Measurements from ENCODE around the gene ITIH1.
"Not testable (repeated sequence)": the region's sequence is repeated elsewhere in the genome, so short reads cannot be mapped to it uniquely, and the experiment has no call there.

Gene ITIH1, protein sequence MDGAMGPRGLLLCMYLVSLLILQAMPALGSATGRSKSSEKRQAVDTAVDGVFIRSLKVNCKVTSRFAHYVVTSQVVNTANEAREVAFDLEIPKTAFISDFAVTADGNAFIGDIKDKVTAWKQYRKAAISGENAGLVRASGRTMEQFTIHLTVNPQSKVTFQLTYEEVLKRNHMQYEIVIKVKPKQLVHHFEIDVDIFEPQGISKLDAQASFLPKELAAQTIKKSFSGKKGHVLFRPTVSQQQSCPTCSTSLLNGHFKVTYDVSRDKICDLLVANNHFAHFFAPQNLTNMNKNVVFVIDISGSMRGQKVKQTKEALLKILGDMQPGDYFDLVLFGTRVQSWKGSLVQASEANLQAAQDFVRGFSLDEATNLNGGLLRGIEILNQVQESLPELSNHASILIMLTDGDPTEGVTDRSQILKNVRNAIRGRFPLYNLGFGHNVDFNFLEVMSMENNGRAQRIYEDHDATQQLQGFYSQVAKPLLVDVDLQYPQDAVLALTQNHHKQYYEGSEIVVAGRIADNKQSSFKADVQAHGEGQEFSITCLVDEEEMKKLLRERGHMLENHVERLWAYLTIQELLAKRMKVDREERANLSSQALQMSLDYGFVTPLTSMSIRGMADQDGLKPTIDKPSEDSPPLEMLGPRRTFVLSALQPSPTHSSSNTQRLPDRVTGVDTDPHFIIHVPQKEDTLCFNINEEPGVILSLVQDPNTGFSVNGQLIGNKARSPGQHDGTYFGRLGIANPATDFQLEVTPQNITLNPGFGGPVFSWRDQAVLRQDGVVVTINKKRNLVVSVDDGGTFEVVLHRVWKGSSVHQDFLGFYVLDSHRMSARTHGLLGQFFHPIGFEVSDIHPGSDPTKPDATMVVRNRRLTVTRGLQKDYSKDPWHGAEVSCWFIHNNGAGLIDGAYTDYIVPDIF

DNA sequence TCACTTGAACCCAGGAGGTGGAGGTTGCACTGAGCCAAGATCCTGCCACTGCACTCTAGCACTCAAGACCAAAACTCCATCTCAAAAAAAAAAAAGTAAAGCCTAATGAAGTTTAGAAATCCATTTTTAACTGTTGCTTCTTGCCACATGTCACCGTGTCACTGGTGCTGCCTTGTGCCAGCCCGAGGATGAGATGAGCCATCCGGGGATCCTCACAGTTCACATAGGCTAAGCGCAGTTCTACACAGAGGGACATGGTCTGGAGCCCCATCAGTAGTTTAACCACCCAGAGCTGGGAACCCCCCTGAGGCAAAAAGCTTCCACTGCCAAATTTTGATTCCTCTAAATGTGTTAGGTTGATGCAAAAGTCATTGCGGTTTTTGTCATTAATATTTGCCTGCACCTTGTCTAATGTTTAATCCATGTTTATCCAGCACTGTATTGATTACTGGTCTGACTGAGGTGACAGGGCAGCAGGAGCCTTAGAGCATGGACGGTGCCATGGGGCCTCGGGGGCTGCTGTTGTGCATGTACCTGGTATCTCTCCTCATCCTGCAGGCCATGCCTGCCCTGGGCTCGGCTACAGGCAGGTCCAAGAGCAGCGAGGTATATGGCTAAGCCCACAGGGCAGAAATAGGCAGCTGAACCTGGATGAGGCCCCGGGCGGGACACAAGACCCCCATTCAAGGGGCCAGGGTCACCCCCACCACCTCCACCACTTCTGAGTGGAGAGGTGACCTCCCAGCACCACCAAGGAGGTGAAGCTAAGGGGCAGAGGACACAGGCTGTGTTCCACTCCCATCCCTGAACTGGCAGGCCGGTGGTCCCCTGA lies at the start of gene ITIH1:
Gene ITIH1, plus strand, starts transcription at position 473 of the 832 bp plus-strand sequence. Its CDS starts 17 bp downstream, at position 490.
- no peak for DNase-seq (ENCODE audit: low spot score)

GRCh38 chr3:52728753-52729152 lies 48.6 kb upstream of the ITIH1 start:
- not testable (repeated sequence) for DNase-seq (ENCODE audit: low spot score)

DNA sequence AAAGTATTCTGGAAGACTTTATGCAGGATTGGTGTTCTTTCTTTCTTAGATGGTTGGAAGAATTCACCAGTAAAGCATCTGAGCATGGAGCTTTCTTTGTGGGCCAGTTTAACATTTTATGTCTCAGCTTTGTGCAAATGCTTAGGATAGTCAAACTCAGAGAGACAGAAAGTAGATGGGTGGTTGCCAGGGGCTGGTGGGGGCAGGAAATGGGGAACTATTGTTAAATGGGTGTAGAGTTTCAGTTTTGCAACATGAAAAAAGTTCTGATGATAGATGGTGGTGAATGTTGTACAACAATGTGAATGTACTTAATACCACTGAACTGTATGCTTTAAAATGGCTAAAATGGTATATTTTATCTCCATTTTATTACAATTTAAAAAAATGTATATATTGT lies 46.7 kb upstream of the ITIH1 start:
- no peak for DNase-seq (ENCODE audit: low spot score)

DNA sequence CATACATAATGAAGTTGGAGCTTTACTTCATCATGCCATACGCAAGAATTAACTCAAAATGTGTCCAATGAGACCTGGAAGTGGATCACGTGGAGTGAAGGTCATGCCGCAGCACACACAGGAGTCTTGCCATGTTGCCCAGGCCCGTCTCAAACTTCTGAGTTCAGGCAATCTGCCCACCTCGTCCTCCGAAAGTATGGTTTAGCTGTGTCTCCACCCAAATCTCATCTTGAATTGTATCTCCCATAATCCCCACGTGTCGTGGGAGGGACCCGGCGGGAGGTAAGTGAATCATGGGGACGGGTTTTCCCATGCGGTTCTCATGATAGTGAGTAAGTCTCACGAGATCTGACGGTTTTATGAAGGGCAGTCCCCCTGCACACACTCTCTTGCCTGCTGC lies 45.8 kb upstream of the ITIH1 start:
- DNase-seq (ENCODE audit: low spot score) = no peak

DNA sequence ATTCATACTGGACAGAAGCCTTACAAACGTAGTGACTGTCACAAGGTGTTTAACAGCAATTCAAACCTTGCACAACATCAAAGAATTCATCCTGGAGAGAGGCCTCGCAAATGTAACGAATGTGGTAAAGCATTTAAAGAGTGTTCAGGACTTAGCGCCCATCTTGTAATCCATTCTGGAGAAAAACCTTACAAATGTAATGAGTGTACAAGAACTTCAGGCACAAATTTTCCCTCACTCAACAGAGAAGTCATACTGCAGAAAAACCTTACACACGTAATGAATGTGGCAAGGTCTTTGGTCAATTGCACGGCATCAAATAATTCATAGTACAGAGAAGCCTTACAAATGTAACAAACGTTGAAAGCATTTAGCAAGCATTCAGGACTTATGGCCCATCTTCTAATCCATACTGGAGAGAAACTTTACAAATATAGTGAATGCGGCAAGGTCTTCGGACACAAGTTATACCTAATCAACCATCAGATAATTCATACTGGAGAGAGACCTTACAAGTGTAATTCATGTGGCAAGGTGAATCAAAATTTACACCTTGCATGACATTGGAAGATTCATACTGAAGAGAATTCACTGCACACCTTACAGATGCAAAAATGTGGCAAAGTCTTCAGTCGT lies 44.0 kb upstream of the ITIH1 start:
- no peak for DNase-seq (ENCODE audit: low spot score)

- DNase-seq (ENCODE audit: low spot score) = no peak
These were observed 37.7 kb upstream of the ITIH1 start for GRCh38 chr3:52739730-52740129.

GRCh38 chr3:52742418-52743041 lies 34.9 kb upstream of the ITIH1 start:
- DNase-seq (ENCODE audit: low spot score) = peak; percentile 55

DNA sequence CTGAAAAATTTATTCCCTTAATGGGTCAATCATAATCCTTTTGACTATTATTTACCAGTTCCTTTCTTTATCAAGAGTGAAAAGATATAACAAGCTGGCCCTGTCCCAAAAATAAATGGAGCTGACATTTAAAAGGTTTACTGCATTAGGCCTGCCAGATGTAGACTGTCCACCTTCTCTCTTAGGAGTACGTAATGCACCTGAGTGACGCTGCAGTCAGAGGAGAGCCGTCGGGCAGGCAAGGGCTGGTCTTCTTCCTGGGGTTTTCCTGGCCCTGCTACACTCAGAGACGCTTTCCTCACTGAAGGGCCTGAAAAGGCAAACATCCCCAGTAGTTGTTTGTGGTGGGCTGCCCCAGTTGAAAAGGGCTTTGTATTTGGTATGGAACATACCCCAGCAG lies 34.2 kb upstream of the ITIH1 start:
- DNase-seq (ENCODE audit: low spot score) = no peak

GRCh38 chr3:52743721-52744120 lies 33.7 kb upstream of the ITIH1 start:
- DNase-seq (ENCODE audit: low spot score) = no peak

- DNase-seq (ENCODE audit: low spot score) = no peak
These were observed 25.2 kb upstream of the ITIH1 start for GRCh38 chr3:52752045-52752660.

- DNase-seq (ENCODE audit: low spot score) = peak; percentile 40
These were observed 23.0 kb upstream of the ITIH1 start for GRCh38 chr3:52754373-52754772.

DNA sequence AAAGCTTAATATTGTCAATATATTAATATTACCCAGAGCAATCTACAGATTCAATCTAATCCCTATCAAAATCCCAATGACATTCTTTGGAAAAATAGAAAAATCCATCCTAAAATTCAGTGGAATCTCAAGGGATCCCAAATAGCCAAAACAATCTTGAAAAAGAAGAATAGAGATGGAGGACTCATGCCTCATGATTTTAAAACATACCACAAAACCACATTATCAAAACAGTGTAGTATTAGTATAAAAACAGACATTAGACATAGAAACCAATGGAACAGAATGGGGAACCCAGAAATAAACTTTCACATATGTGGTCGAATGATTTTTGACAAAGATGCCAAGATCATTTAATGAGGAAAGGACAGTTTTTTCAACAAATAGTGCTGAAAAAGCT lies 21.3 kb upstream of the ITIH1 start:
- no peak for DNase-seq (ENCODE audit: low spot score)

- DNase-seq (ENCODE audit: low spot score) = no peak
These were observed 13.9 kb upstream of the ITIH1 start for GRCh38 chr3:52763466-52763865.

DNA sequence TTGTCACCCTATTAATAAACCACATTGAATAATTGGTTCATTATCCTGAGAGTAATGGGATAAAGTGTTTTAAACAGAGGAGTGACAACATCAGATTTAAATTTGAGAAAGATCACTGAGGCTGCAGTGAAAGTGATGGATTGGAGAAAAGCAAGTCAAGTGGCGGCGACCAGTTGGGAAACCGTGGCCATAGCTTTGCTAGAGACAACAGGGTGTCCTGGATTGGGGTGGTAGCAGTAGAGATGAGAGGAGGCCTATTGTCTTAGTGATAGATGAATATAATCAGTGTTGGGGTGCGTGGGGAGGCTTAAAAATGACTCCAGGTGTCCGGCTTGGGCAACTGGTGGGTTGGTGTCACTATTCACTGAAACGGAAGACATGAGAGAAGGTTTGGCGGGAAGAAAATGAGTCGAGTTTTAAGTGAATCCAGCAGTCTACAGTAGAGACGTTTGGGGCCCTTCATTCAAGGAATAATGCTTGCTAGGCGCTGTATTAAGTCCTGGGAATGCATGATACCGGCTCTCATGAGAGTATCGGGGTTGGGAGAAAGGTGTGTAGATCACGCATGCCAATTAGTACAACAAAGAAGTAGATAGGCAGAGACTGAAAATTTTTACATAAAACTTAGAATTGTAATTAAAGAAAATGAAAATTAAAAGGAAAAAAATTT lies 7.5 kb upstream of the ITIH1 start:
- peak; percentile 55 for DNase-seq (ENCODE audit: low spot score)

GRCh38 chr3:52770496-52771333 lies 6.7 kb upstream of the ITIH1 start, which contains the start of gene NEK4:
Gene NEK4 (minus strand): TSS chr3:52770940. CDS start chr3:52770746, 194 bp downstream.
- peak; percentile 94 for DNase-seq (ENCODE audit: low spot score)

DNA sequence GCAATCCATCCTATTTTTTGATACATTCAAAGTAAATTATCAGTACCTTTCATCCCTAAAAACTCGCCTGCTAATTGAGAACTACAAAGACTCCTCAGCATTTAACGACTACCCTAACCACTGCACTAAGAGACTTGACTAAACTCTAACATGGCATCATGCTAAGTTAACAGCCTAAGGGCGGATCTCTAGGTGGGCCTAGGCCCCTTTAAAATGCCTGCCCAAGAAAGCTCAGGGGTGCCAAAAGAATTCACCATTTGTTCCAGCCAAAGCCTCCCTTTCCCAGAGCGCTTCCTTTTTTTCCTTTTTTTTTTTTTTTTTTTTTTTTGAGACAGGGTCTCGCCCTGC lies 6.1 kb upstream of the ITIH1 start:
- peak; percentile 53 for DNase-seq (ENCODE audit: low spot score)

DNA sequence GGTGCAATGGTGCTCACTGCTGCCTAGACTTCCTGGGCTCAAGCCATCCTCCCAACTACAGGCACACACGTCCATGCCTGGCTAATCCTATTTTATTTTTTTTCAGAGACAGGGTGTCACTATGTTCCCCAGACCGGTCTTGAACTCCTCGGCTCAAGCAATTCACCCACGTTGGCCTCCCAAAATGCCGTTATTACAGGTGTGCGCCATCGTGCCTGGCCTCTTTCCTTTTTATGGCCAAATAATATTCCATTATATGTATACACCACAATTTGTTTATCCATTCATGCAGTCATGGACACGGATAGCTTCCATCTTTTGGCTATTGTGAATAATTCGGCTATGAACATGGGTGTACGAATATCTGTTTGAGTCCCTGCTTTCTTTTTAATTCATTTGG lies 5.7 kb upstream of the ITIH1 start:
- no peak for DNase-seq (ENCODE audit: low spot score)

DNA sequence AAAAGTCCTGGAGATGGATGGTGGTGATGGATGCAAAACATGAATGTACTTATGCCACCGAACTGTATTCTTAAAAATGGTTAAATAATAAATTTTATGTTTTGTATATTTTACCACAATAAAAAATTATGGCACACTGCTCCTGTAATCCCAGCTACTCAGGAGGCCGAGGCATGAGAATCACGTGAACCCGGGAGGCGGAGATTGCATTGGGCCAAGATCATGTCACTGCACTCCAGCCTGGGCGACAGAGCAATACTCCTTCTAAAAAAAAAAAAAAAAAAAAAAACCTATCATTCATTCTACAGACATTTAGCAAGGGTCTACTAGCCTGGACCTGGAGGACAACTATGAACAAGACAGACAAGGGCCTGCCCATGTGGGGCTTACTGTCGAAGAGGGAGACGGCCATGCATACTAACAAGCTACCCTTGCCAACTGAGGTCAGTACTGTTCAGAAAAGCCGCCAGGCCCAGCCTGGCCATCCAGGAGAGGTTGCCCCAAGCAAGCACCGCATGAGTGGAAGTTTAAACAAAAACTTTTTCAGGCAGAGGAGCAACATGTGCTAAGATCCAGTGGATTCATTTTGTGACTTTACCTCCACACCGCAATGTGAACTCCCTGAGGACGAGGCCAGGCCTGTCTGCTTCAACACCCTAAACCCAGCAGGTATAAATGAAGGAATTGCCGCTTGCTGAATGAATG lies 3.9 kb upstream of the ITIH1 start:
- DNase-seq (ENCODE audit: low spot score) = no peak

Measured in RKO (cell line).